GM12878 (cell line): Measurements from ENCODE around the gene FHL3. TPM values are rescaled to one million over a fixed set of nuclear protein-coding genes. Genes with fewer than 3 reads are reported as not detected.

ENCODE experiments used
- ATAC-seq: fragments of 200-7000 bp; cut with Tn5 transposase; 3 replicates; pipeline ENCODE4 v1.9.1; 2020; ENCODE audit warnings: mild to moderate bottlenecking, moderate library complexity
- BruUV-seq: library from RNA; stranded (reverse); fragments of 400-500 nt; replicated peaks from 2 replicates; lab custom pipeline; 2021; lab: Mats Ljungman, UMichigan
- CTCF ChIA-PET: fragments of 300-600 bp; sonication (Branson Sonifier 250); formaldehyde crosslinking; extraction: SDS; loops from one replicate; lab custom pipeline; 2021; ENCODE audit warnings: inconsistent platforms; lab: Yijun Ruan, JAX
- POLR2A ChIA-PET: fragments of 350-600 bp; formaldehyde crosslinking; extraction: SDS; loops from one replicate; lab custom pipeline; 2021; ENCODE audit warnings: inconsistent platforms; lab: Charles Lee
- RAD21 ChIA-PET: fragments of 300-600 bp; sonication (Branson Sonifier 250); formaldehyde crosslinking; loops from one replicate; lab custom pipeline; 2023; ENCODE audit warnings: antibody characterized with exemption; ENCODE audit not compliant: unreplicated experiment; lab: Charles Lee
- SMC1A ChIA-PET: fragments of 300-600 bp; sonication (Branson Sonifier 250); formaldehyde crosslinking; loops from one replicate; lab custom pipeline; 2023; ENCODE audit not compliant: unreplicated experiment, uncharacterized antibody; lab: Charles Lee
- DNase-seq: peaks from one replicate; pipeline ENCODE4 v3.0.0-alpha.2; 2011; ENCODE audit warnings: low read depth, low spot score
- FAIRE-seq: peaks from 3 replicates; lab custom pipeline; 2011; peaks lifted over from hg19 to GRCh38; lab: Jason Lieb, UNC
- H2AFZ ChIP-seq: 2 replicates; pipeline ENCODE4 v1.6.0; 2011; ENCODE audit warnings: low read depth, low read length, control low read depth; ENCODE audit not compliant: control insufficient read depth
- H3K27ac ChIP-seq: 2 replicates; pipeline ENCODE4 v1.5.1; 2011; ENCODE audit warnings: control low read depth; ENCODE audit not compliant: control insufficient read depth, insufficient read depth
- H3K27me3 ChIP-seq, 2 experiments: replicated peaks in 1 of 2; 2 replicates each; pipeline versions ENCODE4 v1.6.0 to v1.6.1; 2011; ENCODE audit warnings: low read length in 1 of 2; ENCODE audit not compliant: control insufficient read depth in 2 of 2, insufficient read depth in 2 of 2
- H3K36me3 ChIP-seq, 2 experiments: 2 replicates each; pipeline ENCODE4 v1.5.1; 2011; ENCODE audit warnings: low read length in 1 of 2; ENCODE audit not compliant: control insufficient read depth in 2 of 2, insufficient read depth in 2 of 2
- H3K4me1 ChIP-seq: 2 replicates; pipeline ENCODE4 v1.6.1; 2011; ENCODE audit warnings: mild to moderate bottlenecking, low read length, moderate library complexity, mixed read lengths; ENCODE audit not compliant: control insufficient read depth, insufficient read depth
- H3K4me2 ChIP-seq: 2 replicates; pipeline ENCODE4 v1.6.0; 2011; ENCODE audit warnings: control low read depth; ENCODE audit not compliant: control insufficient read depth, insufficient read depth
- H3K4me3 ChIP-seq: fragments of 200-600 bp; sonication (generic); 2 replicates; pipeline ENCODE4 v1.5.1; 2016
- H3K79me2 ChIP-seq: 2 replicates; pipeline ENCODE4 v1.6.0; 2011; ENCODE audit warnings: low read length; ENCODE audit not compliant: control insufficient read depth, insufficient read depth
- H3K9ac ChIP-seq: 2 replicates; pipeline ENCODE4 v1.8.0; 2011; ENCODE audit warnings: low read length, control low read depth, mixed read lengths; ENCODE audit not compliant: control insufficient read depth, insufficient read depth
- H3K9me3 ChIP-seq: replicated peaks from 3 replicates; pipeline ENCODE4 v1.5.1; 2011; ENCODE audit warnings: mild to moderate bottlenecking, low read length; ENCODE audit not compliant: control insufficient read depth, insufficient read depth
- H4K20me1 ChIP-seq: 2 replicates; pipeline ENCODE4 v1.6.0; 2011; ENCODE audit not compliant: control insufficient read depth, insufficient read depth
- CEBPB ChIP-seq, 2 experiments: fragments of 150-350 bp in 1 of 2; IDR thresholded peaks; 2 replicates each; pipeline ENCODE4 v1.6.1; 2012 to 2014; ENCODE audit warnings: low read depth in 2 of 2, low read length in 2 of 2, borderline replicate concordance in 1 of 2, inconsistent platforms in 1 of 2
- CHD2 ChIP-seq: IDR thresholded peaks from 2 replicates; pipeline ENCODE4 v1.6.1; 2011; ENCODE audit warnings: low read depth, low read length, improper control_type of control experiment, borderline replicate concordance
- DPF2 ChIP-seq: fragments of 450-650 bp; IDR thresholded peaks from 2 replicates; pipeline ENCODE4 v1.6.1; 2017; ENCODE audit warnings: mild to moderate bottlenecking
- GATAD2B ChIP-seq: fragments of 450-650 bp; conservative IDR thresholded peaks from 2 replicates; pipeline ENCODE4 v1.6.1; 2017; ENCODE audit warnings: low read depth, mild to moderate bottlenecking, moderate library complexity
- IKZF1 ChIP-seq: fragments of 450-650 bp; conservative IDR thresholded peaks from 2 replicates; pipeline ENCODE4 v1.6.1; 2017; ENCODE audit warnings: antibody characterized with exemption, mild to moderate bottlenecking
- IKZF2 ChIP-seq, 2 experiments: fragments of 450-650 bp; IDR thresholded peaks; 2 replicates each; pipeline ENCODE4 v1.6.1; 2017; ENCODE audit warnings: mild to moderate bottlenecking in 2 of 2, moderate library complexity in 2 of 2
- JUNB ChIP-seq: IDR thresholded peaks from 2 replicates; pipeline ENCODE4 v1.6.1; 2016; ENCODE audit warnings: antibody characterized with exemption, mild to moderate bottlenecking
- JUND ChIP-seq: IDR thresholded peaks from 2 replicates; pipeline ENCODE4 v1.6.1; 2012; ENCODE audit warnings: low read depth, mild to moderate bottlenecking, low read length, improper control_type of control experiment, moderate library complexity
- KDM1A ChIP-seq: fragments of 200-600 bp; sonication (generic); IDR thresholded peaks from 2 replicates; pipeline ENCODE4 v1.6.1; 2016; ENCODE audit warnings: borderline replicate concordance
- KLF5 ChIP-seq: fragments of 450-650 bp; IDR thresholded peaks from 2 replicates; pipeline ENCODE4 v1.6.1; 2014; ENCODE audit warnings: mild to moderate bottlenecking; ENCODE audit not compliant: partially characterized antibody
- NR2C1 ChIP-seq: fragments of 450-650 bp; IDR thresholded peaks from 2 replicates; pipeline ENCODE4 v1.6.1; 2017; ENCODE audit warnings: antibody characterized with exemption, mild to moderate bottlenecking, moderate library complexity
- POLR2A ChIP-seq: IDR thresholded peaks from 2 replicates; pipeline ENCODE4 v1.6.1; 2011; ENCODE audit warnings: low read depth, mild to moderate bottlenecking, low read length
- RB1 ChIP-seq: fragments of 450-650 bp; formaldehyde crosslinking; IDR thresholded peaks from 2 replicates; pipeline ENCODE4 v1.6.1; 2017; ENCODE audit warnings: mild to moderate bottlenecking, borderline replicate concordance
- RBBP5 ChIP-seq: fragments of 200-600 bp; sonication (generic); conservative IDR thresholded peaks from 2 replicates; pipeline ENCODE4 v1.6.1; 2016
- SIN3A ChIP-seq: IDR thresholded peaks from 2 replicates; pipeline ENCODE4 v1.6.1; 2012; ENCODE audit warnings: low read depth, low read length, improper control_type of control experiment
- SMC3 ChIP-seq: IDR thresholded peaks from 2 replicates; pipeline ENCODE4 v1.6.1; 2011; ENCODE audit warnings: low read length, improper control_type of control experiment, borderline replicate concordance
- SREBF1 ChIP-seq: IDR thresholded peaks from 2 replicates; pipeline ENCODE4 v1.6.1; 2012; ENCODE audit warnings: mild to moderate bottlenecking, low read length
- SUZ12 ChIP-seq: fragments of 200-600 bp; sonication (generic); IDR thresholded peaks from one replicate; pipeline ENCODE4 v1.6.1; 2018; ENCODE audit warnings: antibody characterized with exemption, mild to moderate bottlenecking; ENCODE audit not compliant: unreplicated experiment
- WRNIP1 ChIP-seq: IDR thresholded peaks from 2 replicates; pipeline ENCODE4 v1.6.1; 2011; ENCODE audit warnings: low read depth, low read length, improper control_type of control experiment, borderline replicate concordance
- ZBTB4 ChIP-seq: fragments of 450-650 bp; formaldehyde crosslinking; IDR thresholded peaks from 2 replicates; pipeline ENCODE4 v1.4.0; 2022; ENCODE audit warnings: mild to moderate bottlenecking, moderate library complexity
- ZNF207 ChIP-seq: fragments of 450-650 bp; IDR thresholded peaks from 2 replicates; pipeline ENCODE4 v1.6.1; 2014; ENCODE audit warnings: antibody characterized with exemption, mild to moderate bottlenecking, borderline replicate concordance
- ZNF24 ChIP-seq: fragments of 450-650 bp; IDR thresholded peaks from 2 replicates; pipeline ENCODE4 v1.6.1; 2017; ENCODE audit warnings: antibody characterized with exemption, mild to moderate bottlenecking
- whole genome bisulfite sequencing: methylation state at CpG from one replicate; pipeline ENCODE4 v1.1.6; 2016; ENCODE audit warnings: low lambda C conversion rate; ENCODE audit not compliant: insufficient replicate concordance, insufficient coverage; ENCODE audit errors: missing lambda C conversion rate; 5-methylcytosine and 5-hydroxymethylcytosine counted together
- in situ Hi-C: fragments of 300-500 bp; cut with MboI; formaldehyde crosslinking; loops from 9 replicates; pipeline ENCODE4 v1.14.3; 2018; ENCODE audit warnings: mixed read lengths
- intact Hi-C: fragments of 100-400 bp; cut with micrococcal nuclease; formaldehyde crosslinking; loops from one replicate; pipeline ENCODE4 v1.14.2; 2022; ENCODE audit not compliant: unreplicated experiment
- polyA plus RNA-seq, 11 experiments: library from polyadenylated mRNA; depleted of rRNA in 4 of 11; unstranded in 6 of 11; stranded (reverse) in 5 of 11; fragments of >200 nt; fragmentation: Nextera tagmentation in 4 of 11; fragmentation: Illumina TruSeq in 1 of 11; extraction: Ambion mirVana in 4 of 11; extraction: Trizol in 1 of 11; gene quantifications; 1 replicate in 1 of 11; 2 replicates in 10 of 11; pipeline versions ENCODE4 v1.2.1 to v1.2.3, GENCODE V29; 2011 to 2016; ENCODE audit warnings: inconsistent platforms in 2 of 11, missing spikeins in 2 of 11, low read depth in 1 of 11
- total RNA-seq, 4 experiments: library from RNA; depleted of rRNA in 3 of 4; stranded (reverse); fragments of >200 nt in 3 of 4; fragmentation: Illumina TruSeq in 1 of 4; extraction: Trizol in 1 of 4; gene quantifications; 2 replicates each; pipeline versions ENCODE4 v1.2.1 to v1.2.3, GENCODE V29; 2013 to 2021
- TF ChIP-seq, protein P1 (sequence below): fragments of 450-650 bp; IDR thresholded peaks from 2 replicates; pipeline ENCODE4 v1.6.1; 2014; ENCODE audit warnings: mild to moderate bottlenecking

FHL3 gene
- total and polyA plus RNA-seq, 10 of the 15 experiments (the other 5 are each of a cell fraction or from before 2014, with no cell fraction given): 0.26 to 13.9 (median 7.9) TPM

- Histone ChIP-seq H3K36me3 (no peaks in the 10 kb centered on the region), H3K27me3 (peaks cover 9 to 13% of the 10 kb centered on the region in 2 experiments), H3K27ac (no peak within 1 kb of the TSS), H3K4me1 (peaks cover 15% of the 10 kb centered on the region), H3K4me3 (peak within 1 kb of the TSS; percentile 57; the same call in 1 of the 2 replicates), H3K9ac (no peak within 1 kb of the TSS), H3K9me3 (no peaks in the 10 kb centered on the region), H4K20me1 (no peaks in the 10 kb centered on the region; the same call in 1 of the 2 replicates), H2AFZ (peak within 1 kb of the TSS; percentile 64), H3K79me2 (no peaks in the 10 kb centered on the region), H3K4me2 (peak within 1 kb of the TSS; percentile 94)
- no TSS peak for BruUV-seq
- POLR2A ChIA-PET: interaction anchor here (0.6 to 1.6 kb wide), 7 partner anchors 10 to 25 kb away, joined by 3 to 5 read pairs (median 4); no protein-coding TSS in a partner anchor
- in situ Hi-C loops: loop anchor here (25.0 kb wide), 1 partner anchor 541 kb away; no protein-coding TSS in a partner anchor
- no peak for ATAC-seq
- FAIRE-seq: no peak
- CTCF ChIA-PET: interaction anchor here (0.6 to 11.0 kb wide), 8 partner anchors 8 to 810 kb away, joined by 3 to 179 read pairs (median 4); no protein-coding TSS in a partner anchor
- RAD21 ChIA-PET: interaction anchor here (0.6 to 3.4 kb wide), 11 partner anchors 14 to 773 kb away, joined by 3 to 28 read pairs (median 3); no protein-coding TSS in a partner anchor
- 0% methylated on average over 23 of the region's 92 CpGs for WGBS
- SMC1A ChIA-PET: interaction anchor here (0.7 to 23.8 kb wide), 6 partner anchors 9 to 25 kb away, joined by 3 to 316 read pairs (median 4); no protein-coding TSS in a partner anchor
- intact Hi-C loops: no loop called here
- DNase-seq: no peak
- no peak for TF ChIP-seq KLF5
- no peak for TF ChIP-seq JUNB
- TF ChIP-seq SIN3A: no peak
- TF ChIP-seq KDM1A: no peak
- TF ChIP-seq WRNIP1: no peak
- no peak for TF ChIP-seq CHD2
- TF ChIP-seq POLR2A: no peak
- TF ChIP-seq, protein P1, sequence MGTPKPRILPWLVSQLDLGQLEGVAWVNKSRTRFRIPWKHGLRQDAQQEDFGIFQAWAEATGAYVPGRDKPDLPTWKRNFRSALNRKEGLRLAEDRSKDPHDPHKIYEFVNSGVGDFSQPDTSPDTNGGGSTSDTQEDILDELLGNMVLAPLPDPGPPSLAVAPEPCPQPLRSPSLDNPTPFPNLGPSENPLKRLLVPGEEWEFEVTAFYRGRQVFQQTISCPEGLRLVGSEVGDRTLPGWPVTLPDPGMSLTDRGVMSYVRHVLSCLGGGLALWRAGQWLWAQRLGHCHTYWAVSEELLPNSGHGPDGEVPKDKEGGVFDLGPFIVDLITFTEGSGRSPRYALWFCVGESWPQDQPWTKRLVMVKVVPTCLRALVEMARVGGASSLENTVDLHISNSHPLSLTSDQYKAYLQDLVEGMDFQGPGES: no peak
- no peak for TF ChIP-seq RBBP5
- no peak for TF ChIP-seq ZBTB4
- no peak for TF ChIP-seq JUND
- TF ChIP-seq IKZF1: peak; percentile 37
- TF ChIP-seq ZNF24: no peak
- no peak for TF ChIP-seq CEBPB (IDR thresholded peaks at IDR 0.05; ENCODE audit: borderline replicate concordance in 1 of 2, low read depth in 2 of 2, low read length in 2 of 2)
- 0 out of 2 replicates have a peak, but pooled peaks have one; percentile 20 for TF ChIP-seq RB1
- peak; percentile 54 for TF ChIP-seq GATAD2B
- TF ChIP-seq IKZF2 (IDR thresholded peaks at IDR 0.05): no peak
- TF ChIP-seq SUZ12: peak; percentile 55
- TF ChIP-seq SREBF1: no peak
- TF ChIP-seq ZNF207: no peak
- TF ChIP-seq SMC3: no peak
- no peak for TF ChIP-seq NR2C1
- no peak for TF ChIP-seq DPF2
These were observed 41.1 kb upstream of the FHL3 start, which contains the start of gene POU3F1 for GRCh38 chr1:38046333-38046883. Gene POU3F1 (minus strand): TSS chr1:38046793. CDS start chr1:38046743, 50 bp downstream.
